Common myeloid progenitor, CD34-positive (primary cell): ENCODE data around the gene ZBTB21.

ENCODE experiments used
- CTCF ChIA-PET: fragments of 350-600 bp; sonication (Branson Sonifier 250); formaldehyde crosslinking; loops from one replicate; lab custom pipeline; 2021; ENCODE audit warnings: antibody characterized with exemption; lab: Charles Lee
- POLR2A ChIA-PET: fragments of 350-600 bp; sonication (Branson Sonifier 250); formaldehyde crosslinking; loops from one replicate; lab custom pipeline; 2021; ENCODE audit warnings: antibody characterized with exemption; lab: Charles Lee
- DNase-seq, 3 donors: peaks; one replicate each; pipeline versions ENCODE4 v3.0.0 to v3.0.0-alpha.2; 2013
- H3K27ac ChIP-seq, 2 experiments: 1 replicate in 1 of 2; 2 replicates in 1 of 2; pipeline ENCODE4 v1.7.0; 2013; ENCODE audit warnings: inconsistent platforms in 2 of 2, low read length in 2 of 2, mild to moderate bottlenecking in 2 of 2, low read depth in 1 of 2, moderate library complexity in 1 of 2; ENCODE audit not compliant: severe bottlenecking in 2 of 2, insufficient read depth in 1 of 2, poor library complexity in 1 of 2
- H3K27me3 ChIP-seq, 5 experiments: replicated peaks in 2 of 5; 1 replicate in 3 of 5; 2 replicates in 2 of 5; pipeline versions ENCODE4 v1.6.1 to v1.7.0; 2013; ENCODE audit warnings: low read length in 4 of 5, mild to moderate bottlenecking in 2 of 5, moderate library complexity in 2 of 5, inconsistent platforms in 1 of 5; ENCODE audit not compliant: insufficient read depth in 5 of 5, control insufficient read depth in 4 of 5
- H3K36me3 ChIP-seq, 4 experiments: 1 replicate in 2 of 4; 2 replicates in 2 of 4; pipeline versions ENCODE4 v1.6.1 to v1.7.0; 2013; ENCODE audit warnings: low read length in 3 of 4, control low read depth in 1 of 4, mild to moderate bottlenecking in 1 of 4; ENCODE audit not compliant: control insufficient read depth in 4 of 4, insufficient read depth in 4 of 4
- H3K4me1 ChIP-seq, 4 experiments: 1 replicate in 3 of 4; 2 replicates in 1 of 4; pipeline versions ENCODE4 v1.6.1 to v1.7.1; 2013; ENCODE audit warnings: low read length in 3 of 4, mild to moderate bottlenecking in 3 of 4, control low read depth in 1 of 4, inconsistent platforms in 1 of 4, moderate library complexity in 1 of 4; ENCODE audit not compliant: control insufficient read depth in 4 of 4, insufficient read depth in 4 of 4; ENCODE audit errors: control extremely low read depth in 1 of 4
- H3K4me3 ChIP-seq, 7 experiments: 1 replicate in 4 of 7; 2 replicates in 3 of 7; pipeline versions ENCODE4 v1.5.1 to v1.7.0; 2013; ENCODE audit warnings: mild to moderate bottlenecking in 7 of 7, low read length in 6 of 7, moderate library complexity in 6 of 7, inconsistent platforms in 2 of 7, low read depth in 2 of 7, control low read depth in 1 of 7; ENCODE audit not compliant: insufficient read depth in 4 of 7, control insufficient read depth in 1 of 7; ENCODE audit errors: extremely low read depth in 1 of 7
- H3K9me3 ChIP-seq, 5 experiments: 1 replicate in 4 of 5; 2 replicates in 1 of 5; pipeline versions ENCODE4 v1.6.1 to v1.7.1; 2013; ENCODE audit warnings: low read length in 4 of 5, mild to moderate bottlenecking in 2 of 5, inconsistent platforms in 1 of 5, low read depth in 1 of 5, moderate library complexity in 1 of 5; ENCODE audit not compliant: control insufficient read depth in 4 of 5, insufficient read depth in 2 of 5; ENCODE audit errors: control extremely low read depth in 1 of 5
- WGBS: methylation state at CpG from one replicate; pipeline ENCODE4 v1.1.5; 2013; ENCODE audit not compliant: insufficient coverage; 5-methylcytosine and 5-hydroxymethylcytosine counted together

ZBTB21 gene

DNA sequence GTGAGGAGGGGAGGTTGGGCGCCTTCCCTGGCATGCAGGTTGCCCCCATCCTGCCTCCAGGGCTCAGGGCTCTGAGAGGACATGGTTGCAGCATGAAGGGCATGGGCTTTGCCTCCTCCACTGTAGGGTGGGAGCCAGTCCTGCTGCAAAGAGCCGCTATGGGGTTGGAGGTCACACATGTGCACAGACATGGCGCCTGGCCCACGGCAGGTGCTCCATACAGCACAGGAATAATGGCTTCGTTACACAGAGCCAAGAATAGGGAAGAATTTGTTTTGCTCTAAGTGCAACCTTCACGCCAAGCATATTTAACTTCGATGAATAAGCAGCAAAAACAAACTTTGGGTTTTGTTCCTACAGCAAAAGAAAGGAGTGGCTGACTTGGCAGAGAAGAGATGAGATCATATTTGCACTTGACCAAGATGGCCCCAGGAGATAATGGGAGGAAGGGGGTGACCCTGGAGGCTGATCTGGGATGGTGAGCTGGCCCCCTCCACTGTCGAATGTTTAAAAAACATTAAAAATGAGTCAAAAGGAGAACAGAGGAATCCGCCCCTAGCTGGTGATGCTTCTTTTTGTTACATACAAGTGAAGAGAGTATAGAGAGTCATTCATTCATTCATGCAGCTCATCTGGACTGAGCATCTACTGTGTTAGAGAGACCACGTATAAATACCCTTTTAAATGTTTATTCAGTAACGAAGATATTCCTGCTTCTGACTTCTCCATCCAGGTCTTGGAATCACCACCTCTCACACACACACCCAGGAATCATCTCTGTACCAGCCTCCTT, 43.9 kb downstream of the ZBTB21 start:
- no peak for DNase-seq
- Histone ChIP-seq H3K4me3 (no peak overlapping the region), H3K36me3 (no peaks in the 10 kb centered on the region), H3K9me3 (no peaks in the 10 kb centered on the region), H3K27ac (no peak overlapping the region), H3K27me3 (no peaks in the 10 kb centered on the region), H3K4me1 (peaks cover 0 to 30% (median 24%) of the 10 kb centered on the region in 4 experiments)
- CTCF ChIA-PET: interaction anchor here (1.1 kb wide), 1 partner anchor 142 kb away, joined by 3 read pairs; no protein-coding TSS in a partner anchor
- WGBS: 98% methylated on average over 10 of the region's 11 CpGs
- POLR2A ChIA-PET: no interaction called here

DNA sequence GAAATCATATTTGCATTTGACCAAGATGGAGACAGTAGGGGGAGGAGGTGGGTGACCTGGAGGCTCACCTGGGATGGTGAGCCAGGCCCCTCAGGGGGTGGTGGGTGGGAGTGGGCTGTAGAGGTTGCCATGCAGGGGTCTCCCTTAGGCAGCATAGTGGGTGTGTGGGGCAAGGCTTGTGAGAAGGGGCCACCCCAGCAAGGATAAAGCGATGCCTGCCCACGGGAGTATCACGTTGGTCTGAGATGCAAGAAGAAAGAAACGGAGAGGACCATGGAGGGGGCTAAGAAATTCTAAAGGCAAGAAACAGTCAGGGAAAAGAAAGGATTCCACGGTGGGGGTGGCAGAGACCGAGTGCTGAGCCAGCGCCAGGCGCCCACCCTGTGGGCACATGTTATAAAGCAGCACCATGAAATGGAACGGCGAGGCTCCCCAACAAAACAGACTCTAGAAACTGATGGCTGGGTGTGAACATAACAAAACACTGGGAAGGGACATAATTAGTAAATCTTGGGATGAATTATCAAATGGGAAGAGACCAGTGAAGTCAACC, 44.6 kb downstream of the ZBTB21 start:
- Histone ChIP-seq H3K4me3 (no peak overlapping the region), H3K27ac (no peak overlapping the region), H3K27me3 (no peaks in the 10 kb centered on the region), H3K9me3 (no peaks in the 10 kb centered on the region), H3K36me3 (no peaks in the 10 kb centered on the region), H3K4me1 (peaks cover 0 to 26% (median 23%) of the 10 kb centered on the region in 4 experiments)
- ChIA-PET POLR2A (no interaction called here), CTCF (interaction anchor here (0.7 to 2.4 kb wide), 3 partner anchors 14 to 142 kb away, joined by 3 to 7 read pairs (median 3); no protein-coding TSS in a partner anchor)
- WGBS: 98% methylated on average over 9 of the region's 10 CpGs
- DNase-seq: no peak

DNA sequence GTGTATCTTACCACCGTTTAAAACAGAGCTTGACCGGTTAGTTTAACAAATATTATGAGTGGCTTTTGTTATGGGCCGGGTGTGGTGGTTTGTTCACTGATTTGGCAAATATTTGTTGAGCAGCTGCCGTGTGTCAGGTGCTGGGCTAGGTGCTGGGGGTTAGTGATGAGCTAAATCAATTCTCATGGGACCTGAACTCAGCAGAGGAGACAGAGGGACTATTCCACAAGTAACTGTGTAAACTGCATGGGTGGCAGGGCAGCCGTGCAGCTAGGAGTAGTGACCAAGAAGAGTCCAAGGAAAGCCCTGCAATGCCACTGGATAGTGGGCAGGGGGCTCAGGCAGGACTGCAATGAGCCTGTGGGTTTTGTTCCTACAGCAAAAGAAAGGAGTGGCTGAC, 45.1 kb downstream of the ZBTB21 start:
- H3K36me3 ChIP-seq: no peaks in the 10 kb centered on the region
- CTCF ChIA-PET: interaction anchor here (0.7 to 2.4 kb wide), 3 partner anchors 15 to 143 kb away, joined by 3 to 7 read pairs (median 3); no protein-coding TSS in a partner anchor
- H3K27me3 ChIP-seq: no peaks in the 10 kb centered on the region
- H3K4me1 ChIP-seq: peaks cover 0 to 26% (median 23%) of the 10 kb centered on the region in 4 experiments
- no peak overlapping the region for H3K4me3 ChIP-seq
- H3K9me3 ChIP-seq: no peaks in the 10 kb centered on the region
- POLR2A ChIA-PET: no interaction called here
- H3K27ac ChIP-seq: no peak overlapping the region
- 92% methylated on average over 5 of the region's 5 CpGs for WGBS
- no peak for DNase-seq

DNA sequence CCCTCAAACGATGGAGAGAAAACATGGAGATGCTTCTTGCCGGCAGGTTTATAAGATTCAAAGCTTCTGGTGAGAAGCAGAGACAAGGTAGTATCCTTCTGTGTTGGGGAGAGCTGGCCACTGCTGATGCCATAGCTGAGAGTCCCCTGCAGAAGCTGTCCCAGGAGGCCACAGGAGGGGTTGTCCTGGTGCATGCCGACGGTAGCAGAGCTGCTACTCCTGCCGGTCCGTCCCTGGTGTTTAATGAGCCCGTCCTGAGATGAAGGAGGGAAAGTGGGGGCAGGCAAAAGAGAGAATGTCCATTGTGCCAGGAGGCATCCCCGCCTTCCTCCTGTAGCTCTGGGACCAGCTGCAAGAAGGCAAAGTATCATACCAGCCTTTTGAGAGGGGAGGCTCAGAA, 46.0 kb downstream of the ZBTB21 start:
- Histone ChIP-seq H3K27ac (no peak overlapping the region), H3K9me3 (no peaks in the 10 kb centered on the region), H3K36me3 (no peaks in the 10 kb centered on the region), H3K4me3 (no peak overlapping the region), H3K4me1 (peaks cover 0 to 24% (median 23%) of the 10 kb centered on the region in 4 experiments), H3K27me3 (no peaks in the 10 kb centered on the region)
- ChIA-PET CTCF (interaction anchor here (0.8 to 2.4 kb wide), 2 partner anchors 144 to 153 kb away, joined by 3 to 7 read pairs; no protein-coding TSS in a partner anchor), POLR2A (no interaction called here)
- DNase-seq: no peak
- WGBS: 100% methylated on average over 7 of the region's 8 CpGs

DNA sequence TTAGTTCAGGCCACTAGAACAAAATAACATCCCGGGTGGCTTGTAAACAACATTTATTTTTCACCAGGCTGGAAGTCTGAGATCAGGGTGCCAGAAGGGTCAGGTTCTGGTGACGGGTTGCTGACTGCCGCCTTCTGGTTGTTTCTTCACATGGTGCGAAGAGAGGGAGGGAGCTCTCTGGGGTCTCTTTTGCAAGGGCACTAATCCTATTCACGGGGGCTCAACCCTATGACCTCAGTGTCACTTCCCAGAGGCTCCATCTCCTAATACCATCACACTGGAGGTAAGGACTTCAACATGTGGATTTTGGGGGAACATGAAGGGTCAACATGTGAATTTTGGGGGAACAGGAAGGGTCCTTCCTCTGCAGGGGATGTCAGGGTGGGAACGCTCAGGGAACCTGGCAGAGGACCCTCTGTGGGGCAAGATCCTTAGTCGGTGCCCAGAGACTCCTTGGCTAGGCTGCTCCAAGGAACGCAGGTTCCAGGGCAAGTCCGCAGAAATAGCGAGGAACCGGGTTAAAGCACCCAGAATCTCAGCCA, 47.7 kb downstream of the ZBTB21 start:
- H3K36me3 ChIP-seq: no peaks in the 10 kb centered on the region

DNA sequence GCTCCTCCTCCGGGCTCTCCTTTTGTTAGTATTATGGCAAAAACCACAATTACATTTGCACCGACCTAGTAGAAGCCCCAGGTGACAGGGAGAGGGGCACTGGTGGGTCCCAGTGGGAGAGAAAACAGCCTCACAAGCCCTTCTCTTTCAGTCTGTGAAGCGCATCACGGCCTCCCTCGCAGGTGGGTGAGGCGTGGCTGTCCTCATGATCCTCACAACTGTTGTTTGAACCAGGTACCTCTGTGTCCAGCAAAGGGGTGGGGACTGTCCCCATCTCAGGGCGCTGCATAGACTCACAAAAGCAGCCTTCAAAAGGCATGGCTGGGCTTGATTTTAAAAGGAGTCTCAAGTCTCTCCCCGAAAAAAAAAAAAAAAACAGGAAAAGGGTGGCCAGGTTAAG, 48.4 kb downstream of the ZBTB21 start:
- ChIA-PET CTCF (interaction anchor here (0.8 to 2.0 kb wide), 6 partner anchors 9 to 32 kb away, joined by 3 to 6 read pairs (median 4); no protein-coding TSS in a partner anchor), POLR2A (interaction anchor here (1.2 to 1.4 kb wide), 2 partner anchors 15 to 29 kb away, joined by 3 read pairs; no protein-coding TSS in a partner anchor)
- DNase-seq: no peak
- Histone ChIP-seq H3K27me3 (no peaks in the 10 kb centered on the region), H3K9me3 (no peaks in the 10 kb centered on the region), H3K36me3 (no peaks in the 10 kb centered on the region), H3K4me1 (peaks cover 0 to 35% (median 25%) of the 10 kb centered on the region in 4 experiments), H3K27ac (no peak overlapping the region), H3K4me3 (peak overlapping the region in 3 of 7 experiments; percentile 15 to 24 (median 20))
- 48% methylated on average over 7 of the region's 8 CpGs for WGBS

More for the DNA sequence above, 47.7 kb downstream of the ZBTB21 start:
- POLR2A ChIA-PET: interaction anchor here (1.4 kb wide), 1 partner anchor 14 kb away, joined by 3 read pairs; no protein-coding TSS in a partner anchor
- WGBS: 98% methylated on average over 10 of the region's 11 CpGs
- CTCF ChIA-PET: interaction anchor here (0.8 to 1.6 kb wide), 3 partner anchors 10 to 31 kb away, joined by 3 to 4 read pairs (median 3); no protein-coding TSS in a partner anchor
- no peaks in the 10 kb centered on the region for H3K27me3 ChIP-seq
- H3K4me3 ChIP-seq: no peak overlapping the region
- no peaks in the 10 kb centered on the region for H3K9me3 ChIP-seq
- no peak overlapping the region for H3K27ac ChIP-seq
- H3K4me1 ChIP-seq: peaks cover 0 to 28% (median 17%) of the 10 kb centered on the region in 4 experiments
- no peak for DNase-seq
